Stimulated activated naive B cell treated with anti-CD40 and anti-IgM and Interleukin-4, amounts not matched to agents 10 μg/mL and 1 μg/mL and 100 μg/mL, for 72 hours (primary cell): Measurements from ENCODE around the gene WDR7.

Experiments used
- ATAC-seq, 2 donors: fragments of 150-1000 bp; cut with Tn5 transposase; replicated peaks; 2 replicates each; pipeline ENCODE4 v1.10.0; 2021; ENCODE audit warnings: moderate library complexity in 1 of 2
- DNase-seq: peaks from one replicate; pipeline ENCODE4 v3.0.0; 2021
- H3K27ac Mint-ChIP-seq: one replicate; pipeline ENCODE4 v1.8.0; 2022; ENCODE audit warnings: mild to moderate bottlenecking, mixed read lengths
- H3K27me3 Mint-ChIP-seq, 2 donors: one replicate each; pipeline ENCODE4 v1.8.0; 2022; ENCODE audit warnings: mixed read lengths in 2 of 2
- H3K36me3 Mint-ChIP-seq, 2 donors: one replicate each; pipeline ENCODE4 v1.8.0; 2022; ENCODE audit warnings: mixed read lengths in 2 of 2, mild to moderate bottlenecking in 1 of 2
- H3K4me1 Mint-ChIP-seq, 2 donors: one replicate each; pipeline ENCODE4 v1.8.0; 2022; ENCODE audit warnings: mixed read lengths in 2 of 2, mild to moderate bottlenecking in 1 of 2
- H3K4me3 Mint-ChIP-seq, 2 donors: one replicate each; pipeline ENCODE4 v1.8.0; 2022; ENCODE audit warnings: mild to moderate bottlenecking in 2 of 2, mixed read lengths in 2 of 2, moderate library complexity in 1 of 2
- H3K9me3 Mint-ChIP-seq, 2 donors: one replicate each; pipeline ENCODE4 v1.8.0; 2022; ENCODE audit warnings: mixed read lengths in 2 of 2, mild to moderate bottlenecking in 1 of 2

The WDR7 gene

GRCh38 chr18:56910967-56911366, 259.8 kb downstream of the WDR7 start:
- Mint-ChIP-seq H3K27ac (no peak overlapping the region), H3K9me3 (peaks cover 0 to 4% of the 10 kb centered on the region in 2 donors), H3K36me3 (peaks cover 14 to 24% of the 10 kb centered on the region in 2 donors), H3K27me3 (no peaks in the 10 kb centered on the region), H3K4me3 (no peak overlapping the region), H3K4me1 (no peaks in the 10 kb centered on the region)
- ATAC-seq (no peak), DNase-seq (no peak)

GRCh38 chr18:56913941-56914340, 262.8 kb downstream of the WDR7 start:
- ATAC-seq (no peak), DNase-seq (no peak)
- Mint-ChIP-seq H3K9me3 (peaks cover 0 to 4% of the 10 kb centered on the region in 2 donors), H3K27ac (no peak overlapping the region), H3K36me3 (peaks cover 12 to 20% of the 10 kb centered on the region in 2 donors), H3K27me3 (no peaks in the 10 kb centered on the region), H3K4me3 (no peak overlapping the region), H3K4me1 (no peaks in the 10 kb centered on the region)

GRCh38 chr18:56919190-56919589, 268.0 kb downstream of the WDR7 start:
- Mint-ChIP-seq H3K9me3 (peaks cover 0 to 2% of the 10 kb centered on the region in 2 donors), H3K4me3 (no peak overlapping the region), H3K36me3 (peaks cover 3 to 12% of the 10 kb centered on the region in 2 donors), H3K27ac (no peak overlapping the region), H3K27me3 (no peaks in the 10 kb centered on the region), H3K4me1 (peaks cover 3 to 10% of the 10 kb centered on the region in 2 donors)
- no peak for DNase-seq
- ATAC-seq: no peak

GRCh38 chr18:56921896-56922480, 270.8 kb downstream of the WDR7 start:
- no peak overlapping the region for H3K27ac Mint-ChIP-seq
- DNase-seq (no peak), ATAC-seq (peak in 1 of 2 donors; percentile 58)
- no peaks in the 10 kb centered on the region for H3K9me3 Mint-ChIP-seq
- peaks cover 11 to 29% of the 10 kb centered on the region in 2 donors for H3K36me3 Mint-ChIP-seq
- H3K4me1 Mint-ChIP-seq: peaks cover 3 to 10% of the 10 kb centered on the region in 2 donors
- H3K27me3 Mint-ChIP-seq: no peaks in the 10 kb centered on the region
- H3K4me3 Mint-ChIP-seq: no peak overlapping the region

GRCh38 chr18:56926734-56927133, 275.6 kb downstream of the WDR7 start:
- H3K4me3 Mint-ChIP-seq: no peak overlapping the region
- ATAC-seq (no peak), DNase-seq (no peak)
- no peaks in the 10 kb centered on the region for H3K9me3 Mint-ChIP-seq
- H3K36me3 Mint-ChIP-seq: peaks cover 18 to 43% of the 10 kb centered on the region in 2 donors
- H3K4me1 Mint-ChIP-seq: peaks cover 0 to 4% of the 10 kb centered on the region in 2 donors
- H3K27me3 Mint-ChIP-seq: no peaks in the 10 kb centered on the region
- no peak overlapping the region for H3K27ac Mint-ChIP-seq

GRCh38 chr18:56927786-56928185, 276.6 kb downstream of the WDR7 start:
- no peak for DNase-seq
- Mint-ChIP-seq H3K27me3 (no peaks in the 10 kb centered on the region), H3K9me3 (no peaks in the 10 kb centered on the region), H3K4me1 (no peaks in the 10 kb centered on the region), H3K36me3 (peaks cover 25 to 53% of the 10 kb centered on the region in 2 donors), H3K27ac (no peak overlapping the region), H3K4me3 (no peak overlapping the region)
- no peak for ATAC-seq

- no peak for DNase-seq
- H3K36me3 Mint-ChIP-seq: peaks cover 28 to 53% of the 10 kb centered on the region in 2 donors
- H3K27me3 Mint-ChIP-seq: no peaks in the 10 kb centered on the region
- no peaks in the 10 kb centered on the region for H3K4me1 Mint-ChIP-seq
- H3K4me3 Mint-ChIP-seq: no peak overlapping the region
- H3K9me3 Mint-ChIP-seq: no peaks in the 10 kb centered on the region
- H3K27ac Mint-ChIP-seq: no peak overlapping the region
- no peak for ATAC-seq
These were observed 278.7 kb downstream of the WDR7 start for GRCh38 chr18:56929886-56930285.

DNA sequence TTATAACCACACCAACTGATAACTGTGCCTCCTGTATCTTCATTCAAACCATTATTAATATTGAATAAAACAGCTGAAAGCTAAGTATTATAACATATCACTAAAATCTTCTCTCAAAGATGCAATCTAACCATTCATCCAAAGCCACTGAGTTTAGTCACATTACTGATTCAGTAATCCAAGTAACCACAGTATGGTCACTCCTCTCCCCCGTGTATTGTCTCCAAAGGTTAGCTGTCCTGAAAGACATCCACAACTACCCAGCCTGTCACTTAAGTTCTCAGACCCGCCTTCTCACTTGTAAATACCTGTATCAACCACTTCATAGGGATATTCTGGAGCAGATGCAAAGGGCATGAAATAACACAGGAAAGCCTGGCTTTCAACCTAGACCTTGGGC, 282.3 kb downstream of the WDR7 start:
- ATAC-seq: peak in 1 of 2 donors; percentile 54
- Mint-ChIP-seq H3K27me3 (no peaks in the 10 kb centered on the region), H3K27ac (no peak overlapping the region), H3K4me1 (peaks cover 0 to 2% of the 10 kb centered on the region in 2 donors), H3K4me3 (no peak overlapping the region), H3K36me3 (peaks cover 24 to 45% of the 10 kb centered on the region in 2 donors), H3K9me3 (no peaks in the 10 kb centered on the region)
- DNase-seq: no peak

DNA sequence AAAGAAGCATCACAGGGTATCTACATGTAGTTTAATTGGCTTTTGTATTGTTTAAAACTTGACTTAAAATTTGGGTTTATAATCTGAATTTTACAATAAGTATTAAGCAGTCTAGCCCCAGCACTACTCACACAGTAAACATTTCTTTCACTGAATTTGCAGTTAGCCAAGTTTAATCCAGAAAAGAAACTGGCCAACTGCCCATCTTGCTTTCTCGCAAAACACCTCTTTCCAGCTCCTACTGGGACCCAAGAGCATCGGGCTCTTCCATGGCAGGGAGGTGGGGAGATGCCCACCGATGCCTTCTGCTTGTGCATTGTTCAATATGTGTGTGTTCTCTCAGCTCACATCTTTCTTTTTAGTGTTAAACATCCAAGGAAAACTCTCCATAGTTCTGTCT, 283.0 kb downstream of the WDR7 start:
- Mint-ChIP-seq H3K4me1 (peaks cover 0 to 2% of the 10 kb centered on the region in 2 donors), H3K9me3 (no peaks in the 10 kb centered on the region), H3K27ac (no peak overlapping the region), H3K4me3 (no peak overlapping the region), H3K36me3 (peaks cover 24 to 47% of the 10 kb centered on the region in 2 donors), H3K27me3 (no peaks in the 10 kb centered on the region)
- no peak for ATAC-seq
- no peak for DNase-seq

GRCh38 chr18:56934906-56935305, 283.7 kb downstream of the WDR7 start:
- no peaks in the 10 kb centered on the region for H3K9me3 Mint-ChIP-seq

DNA sequence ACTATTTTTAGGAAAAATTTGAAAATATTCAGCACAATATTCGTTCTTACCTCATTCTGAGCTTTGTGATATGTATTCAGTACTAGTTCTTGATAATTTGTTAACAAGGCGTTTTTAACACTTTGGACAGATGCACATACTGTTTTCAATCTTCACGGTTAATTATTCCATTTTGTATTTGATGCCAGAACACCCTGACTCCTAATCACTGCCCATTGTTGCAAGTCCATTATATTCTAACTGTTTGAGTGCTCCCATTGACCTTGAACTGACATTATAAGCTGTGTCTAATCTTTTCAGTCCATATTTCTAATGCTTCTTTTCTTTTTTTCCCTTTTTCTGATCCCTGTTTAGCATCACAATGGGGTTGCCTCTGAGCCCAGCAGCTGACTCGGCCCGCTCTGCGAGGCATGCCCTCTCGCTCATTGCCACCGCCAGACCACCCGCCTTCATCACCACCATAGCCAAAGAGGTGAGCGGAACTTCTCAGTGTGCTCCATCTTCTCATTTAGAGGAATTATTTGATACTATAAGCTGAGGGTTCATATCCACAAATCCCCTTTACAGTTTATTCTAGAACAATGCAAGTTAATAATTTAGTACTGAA, 284.4 kb downstream of the WDR7 start:
- H3K4me1 Mint-ChIP-seq: peaks cover 0 to 2% of the 10 kb centered on the region in 2 donors
- H3K27ac Mint-ChIP-seq: no peak overlapping the region
- no peaks in the 10 kb centered on the region for H3K27me3 Mint-ChIP-seq
- no peaks in the 10 kb centered on the region for H3K9me3 Mint-ChIP-seq
- ATAC-seq (no peak), DNase-seq (no peak)
- H3K4me3 Mint-ChIP-seq: no peak overlapping the region
- H3K36me3 Mint-ChIP-seq: peaks cover 24 to 42% of the 10 kb centered on the region in 2 donors

More at GRCh38 chr18:56934906-56935305, 283.7 kb downstream of the WDR7 start:
- H3K4me3 Mint-ChIP-seq: no peak overlapping the region
- ATAC-seq (no peak), DNase-seq (no peak)
- no peak overlapping the region for H3K27ac Mint-ChIP-seq
- H3K36me3 Mint-ChIP-seq: peaks cover 26 to 45% of the 10 kb centered on the region in 2 donors
- H3K27me3 Mint-ChIP-seq: no peaks in the 10 kb centered on the region
- peaks cover 0 to 2% of the 10 kb centered on the region in 2 donors for H3K4me1 Mint-ChIP-seq

- ATAC-seq (no peak), DNase-seq (no peak)
- peaks cover 24 to 46% of the 10 kb centered on the region in 2 donors for H3K36me3 Mint-ChIP-seq
- H3K4me1 Mint-ChIP-seq: peaks cover 0 to 2% of the 10 kb centered on the region in 2 donors
- no peak overlapping the region for H3K27ac Mint-ChIP-seq
- no peaks in the 10 kb centered on the region for H3K9me3 Mint-ChIP-seq
- no peaks in the 10 kb centered on the region for H3K27me3 Mint-ChIP-seq
- no peak overlapping the region for H3K4me3 Mint-ChIP-seq
These were observed 285.3 kb downstream of the WDR7 start for GRCh38 chr18:56936457-56936856.

GRCh38 chr18:56937874-56938430, 286.8 kb downstream of the WDR7 start:
- DNase-seq: peak; percentile 1
- no peak overlapping the region for H3K27ac Mint-ChIP-seq
- no peak overlapping the region for H3K4me3 Mint-ChIP-seq

DNA sequence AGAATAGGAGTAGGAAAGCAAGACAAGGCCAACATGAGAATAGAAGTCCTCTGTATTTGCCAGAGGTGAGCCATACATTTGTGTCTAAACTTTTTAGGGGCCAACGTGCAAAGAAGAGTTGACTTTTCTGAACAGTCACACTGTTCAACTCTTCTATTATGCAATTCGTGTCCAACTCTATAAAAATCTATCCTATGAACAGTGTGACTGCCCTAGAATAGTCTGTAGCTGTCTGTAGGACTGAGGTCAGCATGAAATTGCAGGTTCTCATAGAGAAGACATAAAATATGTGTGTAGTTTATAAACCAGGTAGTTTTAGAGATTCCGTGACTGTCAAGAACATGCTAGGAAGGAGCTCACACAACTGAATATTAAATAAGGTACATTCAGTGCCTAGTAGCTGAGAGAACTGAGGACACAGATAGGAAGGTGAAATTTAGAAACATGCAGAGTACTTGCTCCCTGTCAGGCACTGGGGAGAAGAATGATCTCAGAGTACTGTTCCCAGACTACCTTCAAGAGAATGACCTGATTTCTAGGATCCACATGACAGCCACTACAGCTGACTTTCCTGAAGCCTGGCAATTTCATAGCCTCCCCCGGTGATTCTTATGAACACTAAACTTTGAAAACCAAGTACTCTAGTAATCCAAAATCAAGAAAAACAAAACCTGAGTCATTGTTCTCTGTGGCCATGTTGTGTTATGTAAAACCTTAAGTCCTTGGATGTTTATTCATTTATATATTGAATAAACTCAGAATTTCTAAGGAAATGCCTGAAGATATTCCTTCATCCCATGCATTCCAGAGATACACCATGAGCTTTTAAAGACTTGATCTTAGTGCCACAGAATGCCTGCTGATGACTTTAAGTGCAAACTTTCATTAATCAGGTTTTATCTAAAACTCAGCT, 294.3 kb downstream of the WDR7 start:
- Mint-ChIP-seq H3K4me1 (no peaks in the 10 kb centered on the region), H3K27me3 (no peaks in the 10 kb centered on the region), H3K27ac (no peak overlapping the region), H3K4me3 (no peak overlapping the region), H3K36me3 (peaks cover 24 to 34% of the 10 kb centered on the region in 2 donors), H3K9me3 (no peaks in the 10 kb centered on the region)
- no peak for ATAC-seq
- no peak for DNase-seq

More at GRCh38 chr18:56937874-56938430, 286.8 kb downstream of the WDR7 start:
- peak; percentile 82 to 86 for ATAC-seq
- Mint-ChIP-seq H3K36me3 (peaks cover 17 to 37% of the 10 kb centered on the region in 2 donors), H3K27me3 (no peaks in the 10 kb centered on the region), H3K9me3 (no peaks in the 10 kb centered on the region), H3K4me1 (peaks cover 0 to 2% of the 10 kb centered on the region in 2 donors)
